Measurements from ENCODE around the gene PJVK. TPM values are rescaled to one million over a fixed set of nuclear protein-coding genes. Genes with fewer than 3 reads are reported as not detected.
"Not testable (repeated sequence)": the region's sequence is repeated elsewhere in the genome, so short reads cannot be mapped to it uniquely, and the experiment has no call there.

Gene PJVK
- total RNA-seq, 2 donors from 2014 or later: 0.59 to 2.4 TPM

DNA sequence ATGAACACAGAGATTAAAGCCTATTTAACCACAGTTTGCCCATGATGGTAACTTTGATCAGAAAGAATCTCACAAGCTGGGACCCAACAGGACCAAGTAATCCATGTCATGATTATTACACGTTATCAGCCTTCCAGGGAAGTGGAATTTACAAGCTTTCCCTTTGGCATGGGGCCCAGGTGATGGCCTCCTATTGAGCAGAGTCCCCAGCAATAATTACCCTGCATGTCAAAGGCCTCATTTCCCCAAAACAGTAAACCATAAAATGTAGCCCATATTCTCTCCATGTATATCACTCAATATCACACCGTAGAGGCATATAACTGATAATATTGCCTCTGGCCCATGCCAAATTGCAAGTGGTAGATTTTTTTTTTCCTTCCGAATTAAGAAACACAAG lies 39.1 kb upstream of the PJVK start:
- DNase-seq (ENCODE audit: low spot score): no peak
- H3K4me1 ChIP-seq: peaks cover 0 to 6% of the 10 kb centered on the region in 2 donors
- no peaks in the 10 kb centered on the region for H3K9me3 ChIP-seq
- H3K36me3 ChIP-seq: no peaks in the 10 kb centered on the region
- TF ChIP-seq, protein P1, sequence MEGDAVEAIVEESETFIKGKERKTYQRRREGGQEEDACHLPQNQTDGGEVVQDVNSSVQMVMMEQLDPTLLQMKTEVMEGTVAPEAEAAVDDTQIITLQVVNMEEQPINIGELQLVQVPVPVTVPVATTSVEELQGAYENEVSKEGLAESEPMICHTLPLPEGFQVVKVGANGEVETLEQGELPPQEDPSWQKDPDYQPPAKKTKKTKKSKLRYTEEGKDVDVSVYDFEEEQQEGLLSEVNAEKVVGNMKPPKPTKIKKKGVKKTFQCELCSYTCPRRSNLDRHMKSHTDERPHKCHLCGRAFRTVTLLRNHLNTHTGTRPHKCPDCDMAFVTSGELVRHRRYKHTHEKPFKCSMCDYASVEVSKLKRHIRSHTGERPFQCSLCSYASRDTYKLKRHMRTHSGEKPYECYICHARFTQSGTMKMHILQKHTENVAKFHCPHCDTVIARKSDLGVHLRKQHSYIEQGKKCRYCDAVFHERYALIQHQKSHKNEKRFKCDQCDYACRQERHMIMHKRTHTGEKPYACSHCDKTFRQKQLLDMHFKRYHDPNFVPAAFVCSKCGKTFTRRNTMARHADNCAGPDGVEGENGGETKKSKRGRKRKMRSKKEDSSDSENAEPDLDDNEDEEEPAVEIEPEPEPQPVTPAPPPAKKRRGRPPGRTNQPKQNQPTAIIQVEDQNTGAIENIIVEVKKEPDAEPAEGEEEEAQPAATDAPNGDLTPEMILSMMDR (IDR thresholded peaks at IDR 0.05): no peak
- H3K27ac ChIP-seq: no peak overlapping the region
- H3K27me3 ChIP-seq: no peaks in the 10 kb centered on the region
- H3K4me3 ChIP-seq: no peak overlapping the region

- DNase-seq (ENCODE audit: low spot score); H3K27me3 ChIP-seq; H3K4me3 ChIP-seq; H3K36me3 ChIP-seq; H3K27ac ChIP-seq; H3K9me3 ChIP-seq; H3K4me1 ChIP-seq: not testable (repeated sequence)
Measured at GRCh38 chr2:178412453-178412852, 38.7 kb upstream of the PJVK start.

DNA sequence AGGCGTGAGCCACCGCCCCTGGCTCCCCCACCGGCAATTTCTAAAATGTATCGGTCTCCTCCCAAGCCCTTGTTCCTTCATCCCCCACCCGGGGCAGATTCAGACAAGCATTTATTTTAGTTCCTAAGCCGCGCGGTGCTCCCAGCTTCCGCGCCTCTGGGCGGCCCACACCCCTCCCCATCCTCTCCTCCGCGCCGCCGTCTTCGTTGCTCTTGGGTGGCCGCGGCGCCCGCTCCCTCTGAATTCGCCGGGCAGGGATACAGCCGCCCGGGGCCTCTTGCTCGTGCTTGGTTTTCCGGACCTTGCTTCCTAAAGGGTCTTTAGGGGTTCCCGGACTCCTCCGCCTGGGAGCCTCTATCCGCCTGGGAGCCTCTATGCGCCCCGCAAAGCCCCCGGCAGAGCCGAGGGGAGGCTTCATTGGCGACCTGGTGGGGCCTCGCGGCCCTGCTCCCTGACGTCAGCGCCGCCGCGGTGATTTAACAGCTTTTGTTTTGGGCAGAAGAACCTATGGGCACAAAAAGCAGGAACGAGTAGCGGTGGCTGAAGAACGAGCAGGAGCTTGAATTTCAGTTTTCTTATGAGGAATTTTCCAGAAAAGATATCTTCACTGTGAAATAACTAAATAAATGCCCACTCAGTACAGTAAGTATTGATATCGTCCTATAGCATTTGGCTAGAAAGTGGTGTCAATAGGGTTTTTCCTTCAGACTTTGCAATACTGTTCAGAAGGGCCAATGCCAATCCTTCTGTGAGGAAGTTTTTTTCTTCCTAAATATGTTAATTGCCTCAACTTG lies 37.5 kb upstream of the PJVK start:
- DNase-seq (ENCODE audit: low spot score): peak; percentile 80
- peak overlapping the region; percentile 90 to 92 for H3K27ac ChIP-seq
- H3K4me3 ChIP-seq: peak overlapping the region; percentile 49 to 62
- TF ChIP-seq, protein P1 (IDR thresholded peaks at IDR 0.05): no peak
- no peaks in the 10 kb centered on the region for H3K9me3 ChIP-seq
- peaks cover 0 to 6% of the 10 kb centered on the region in 2 donors for H3K4me1 ChIP-seq
- no peaks in the 10 kb centered on the region for H3K36me3 ChIP-seq
- H3K27me3 ChIP-seq: no peaks in the 10 kb centered on the region

DNA sequence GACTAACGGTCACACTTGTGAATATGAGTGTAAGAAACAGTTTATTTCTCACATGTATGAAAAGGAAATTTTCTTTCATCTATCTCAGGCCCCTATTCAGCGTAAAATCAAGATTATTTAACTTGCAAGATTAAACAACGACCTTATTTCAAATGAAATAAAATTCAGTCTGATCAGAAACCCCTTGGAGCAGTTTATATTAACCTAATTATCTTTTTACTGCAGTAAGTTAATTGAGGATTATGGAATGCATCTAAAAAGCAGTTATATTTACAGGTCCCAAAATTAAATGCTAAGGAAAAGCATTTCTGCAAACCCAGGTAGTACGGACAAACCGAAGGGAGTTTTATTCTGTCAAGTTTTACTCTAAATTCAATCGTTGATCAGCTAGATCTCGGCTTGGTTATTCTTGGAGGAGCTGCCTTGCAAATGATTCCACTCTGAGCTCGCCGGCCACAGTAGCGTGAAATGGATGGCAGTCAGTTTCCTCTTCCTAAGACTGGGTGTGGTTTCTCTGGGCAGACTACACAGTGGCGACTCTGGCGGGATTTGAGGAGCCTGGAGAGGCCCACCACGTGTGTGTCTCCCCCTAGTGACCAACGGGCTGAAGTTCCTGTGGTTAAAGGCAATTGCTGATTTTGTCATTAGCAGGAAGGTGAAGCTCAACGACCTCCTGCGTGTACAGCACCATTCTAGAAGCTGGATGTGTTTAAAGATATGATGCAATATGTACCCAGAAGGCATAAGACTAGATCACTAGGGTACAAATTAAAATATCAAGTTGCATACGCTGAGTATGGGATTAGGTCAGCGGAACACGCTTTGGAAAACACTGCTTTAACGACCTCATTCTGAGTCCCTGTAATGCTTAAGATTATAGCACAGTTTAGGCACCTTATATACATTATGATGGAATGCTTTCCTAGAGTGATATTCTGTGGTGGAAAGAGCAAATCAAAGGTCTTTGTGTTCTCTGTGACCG lies 36.6 kb upstream of the PJVK start:
- Histone ChIP-seq H3K27ac (peak overlapping the region; percentile 90 to 92), H3K36me3 (no peaks in the 10 kb centered on the region), H3K4me3 (peak overlapping the region; percentile 49 to 62), H3K9me3 (no peaks in the 10 kb centered on the region), H3K4me1 (peaks cover 0 to 6% of the 10 kb centered on the region in 2 donors), H3K27me3 (no peaks in the 10 kb centered on the region)
- TF ChIP-seq, protein P1 (IDR thresholded peaks at IDR 0.05): peak; percentile 87 to 95
- peak; percentile 94 for DNase-seq (ENCODE audit: low spot score)

GRCh38 chr2:178415979-178416378 lies 35.2 kb upstream of the PJVK start:
- TF ChIP-seq, protein P1 (IDR thresholded peaks at IDR 0.05): no peak
- Histone ChIP-seq H3K27ac (no peak overlapping the region), H3K9me3 (no peaks in the 10 kb centered on the region), H3K4me1 (peaks cover 0 to 6% of the 10 kb centered on the region in 2 donors), H3K36me3 (no peaks in the 10 kb centered on the region), H3K4me3 (no peak overlapping the region), H3K27me3 (no peaks in the 10 kb centered on the region)
- no peak for DNase-seq (ENCODE audit: low spot score)

- Histone ChIP-seq H3K4me1 (peaks cover 0 to 6% of the 10 kb centered on the region in 2 donors), H3K36me3 (no peaks in the 10 kb centered on the region)
Measured at GRCh38 chr2:178417916-178418315, 33.3 kb upstream of the PJVK start.

More at GRCh38 chr2:178417916-178418315, 33.3 kb upstream of the PJVK start:
- TF ChIP-seq, protein P1 (IDR thresholded peaks at IDR 0.05): no peak
- Histone ChIP-seq H3K27me3 (no peaks in the 10 kb centered on the region), H3K27ac (no peak overlapping the region), H3K4me3 (no peak overlapping the region), H3K9me3 (no peaks in the 10 kb centered on the region)
- no peak for DNase-seq (ENCODE audit: low spot score)
